HepG2 (cell line): ENCODE results near the gene RAP1A. TPM values are rescaled to one million over a fixed set of nuclear protein-coding genes. Genes with fewer than 3 reads are reported as not detected.

Source experiments
- GLI4 ChIP-seq: sonication (generic); formaldehyde crosslinking; IDR thresholded peaks from 2 replicates; pipeline ENCODE4 v1.5.1; 2020; ENCODE audit warnings: missing genetic modification reagents, mild to moderate bottlenecking, moderate library complexity, borderline replicate concordance
- HNF1B ChIP-seq: sonication (generic); formaldehyde crosslinking; IDR thresholded peaks from 2 replicates; pipeline ENCODE4 v1.5.1; 2020; ENCODE audit warnings: mild to moderate bottlenecking, moderate library complexity, missing genetic modification reagents
- HNF4G ChIP-seq, 2 experiments: sonication (generic) in 1 of 2; formaldehyde crosslinking in 1 of 2; IDR thresholded peaks; 2 replicates each; pipeline versions ENCODE4 v1.4.0 to v1.6.1; 2011 to 2020; ENCODE audit warnings: borderline replicate concordance in 2 of 2, low read depth in 2 of 2, mild to moderate bottlenecking in 2 of 2, low read length in 1 of 2, missing genetic modification reagents in 1 of 2, moderate library complexity in 1 of 2
- NR0B2 ChIP-seq: sonication (generic); formaldehyde crosslinking; IDR thresholded peaks from 2 replicates; pipeline ENCODE4 v1.4.0; 2020; ENCODE audit warnings: mild to moderate bottlenecking, missing genetic modification reagents
- REL ChIP-seq: sonication (generic); formaldehyde crosslinking; conservative IDR thresholded peaks from 2 replicates; pipeline ENCODE4 v1.8.0; 2022; ENCODE audit warnings: mild to moderate bottlenecking, missing genetic modification reagents, moderate library complexity
- SMARCC2 ChIP-seq: fragments of 450-650 bp; IDR thresholded peaks from 2 replicates; pipeline ENCODE4 v1.6.1; 2017; ENCODE audit warnings: antibody characterized with exemption, mild to moderate bottlenecking
- THAP11 ChIP-seq: IDR thresholded peaks from 2 replicates; pipeline ENCODE4 v1.6.1; 2016; ENCODE audit warnings: missing biosample characterization, missing genetic modification reagents
- U2AF2 ChIP-seq: fragments of 200-400 bp; formaldehyde crosslinking; IDR thresholded peaks from 2 replicates; pipeline ENCODE4 v1.6.1; 2017; ENCODE audit warnings: low read depth, mild to moderate bottlenecking, low read length
- WIZ ChIP-seq: sonication (generic); formaldehyde crosslinking; IDR thresholded peaks from 2 replicates; pipeline ENCODE4 v1.5.1; 2020; ENCODE audit warnings: mild to moderate bottlenecking, missing genetic modification reagents
- ZBTB40 ChIP-seq, 2 experiments: fragments of 450-650 bp in 1 of 2; sonication (generic) in 1 of 2; formaldehyde crosslinking in 1 of 2; IDR thresholded peaks; 2 replicates each; pipeline versions ENCODE4 v1.6.1 to v1.8.0; 2016 to 2022; ENCODE audit warnings: antibody characterized with exemption in 1 of 2, mild to moderate bottlenecking in 1 of 2, missing genetic modification reagents in 1 of 2
- ZNF121 ChIP-seq: sonication (generic); formaldehyde crosslinking; IDR thresholded peaks from 2 replicates; pipeline ENCODE4 v1.5.0; 2020; ENCODE audit warnings: mild to moderate bottlenecking, missing genetic modification reagents
- ZNF263 ChIP-seq: sonication (generic); formaldehyde crosslinking; IDR thresholded peaks from 2 replicates; pipeline ENCODE4 v1.4.0; 2020; ENCODE audit warnings: missing genetic modification reagents
- ZNF354B ChIP-seq: sonication (generic); formaldehyde crosslinking; IDR thresholded peaks from 2 replicates; pipeline ENCODE4 v1.8.0; 2022; ENCODE audit warnings: mild to moderate bottlenecking, missing genetic modification reagents
- ZNF547 ChIP-seq: sonication (generic); formaldehyde crosslinking; IDR thresholded peaks from 2 replicates; pipeline ENCODE4 v1.5.1; 2020; ENCODE audit warnings: mild to moderate bottlenecking, missing genetic modification reagents
- ZNF737 ChIP-seq: sonication (generic); formaldehyde crosslinking; IDR thresholded peaks from 2 replicates; pipeline ENCODE4 v1.5.0; 2020; ENCODE audit warnings: missing genetic modification reagents, mild to moderate bottlenecking, borderline replicate concordance
- ZNF772 ChIP-seq: sonication (generic); formaldehyde crosslinking; IDR thresholded peaks from 2 replicates; pipeline ENCODE4 v1.5.0; 2020; ENCODE audit warnings: mild to moderate bottlenecking, missing genetic modification reagents
- ZSCAN30 ChIP-seq: sonication (generic); formaldehyde crosslinking; IDR thresholded peaks from 2 replicates; pipeline ENCODE4 v1.5.0; 2020; ENCODE audit warnings: mild to moderate bottlenecking, missing genetic modification reagents
- polyA plus RNA-seq, 8 experiments: library from polyadenylated mRNA; depleted of rRNA in 3 of 8; stranded (reverse) in 7 of 8; unstranded in 1 of 8; fragments of >200 nt; fragmentation: Illumina TruSeq in 4 of 8; extraction: Trizol in 4 of 8; gene quantifications; 2 replicates each; pipeline versions ENCODE4 v1.2.1 to v1.2.3, GENCODE V29; 2011 to 2016; ENCODE audit warnings: low read depth in 4 of 8, missing spikeins in 1 of 8, mixed read lengths in 1 of 8; ENCODE audit not compliant: insufficient read depth in 1 of 8
- total RNA-seq, 5 experiments: library from RNA; depleted of rRNA; stranded (reverse); fragments of >200 nt; fragmentation: Illumina TruSeq; extraction: Trizol; gene quantifications; 2 replicates each; pipeline ENCODE4 v1.2.3, GENCODE V29; 2016; ENCODE audit warnings: low read depth in 1 of 5

Gene RAP1A
- total and polyA plus RNA-seq, 2 of the 13 experiments (the other 11 are each of a cell fraction or from before 2014, with no cell fraction given), result 19.0 to 20.7 TPM

- TF ChIP-seq ZNF121 (no peak), GLI4 (CRISPR knock-in tag) (peak; percentile 74; the same call in 1 of the 2 replicates), ZNF547 (peak; percentile 42; the same call in 1 of the 2 replicates), ZNF263 (CRISPR knock-in tag) (no peak), WIZ (no peak), REL (CRISPR knock-in tag) (no peak; the same call in 1 of the 2 replicates), HNF4G (IDR thresholded peaks at IDR 0.05; ENCODE audit: borderline replicate concordance, low read depth, low read length) (no peak), HNF4G (CRISPR knock-in tag; IDR thresholded peaks at IDR 0.05; ENCODE audit: borderline replicate concordance, low read depth) (0 out of 2 replicates have a peak, but pooled peaks have one; percentile 16), SMARCC2 (no peak), ZNF354B (CRISPR knock-in tag) (no peak), ZSCAN30 (CRISPR knock-in tag) (no peak), ZNF737 (no peak), ZBTB40 (IDR thresholded peaks at IDR 0.05) (peak; percentile 100), ZBTB40 (CRISPR knock-in tag; IDR thresholded peaks at IDR 0.05) (peak; percentile 100), ZNF772 (CRISPR knock-in tag) (peak; percentile 70; the same call in 1 of the 2 replicates), NR0B2 (CRISPR knock-in tag) (no peak), THAP11 (peak; percentile 90), HNF1B (CRISPR knock-in tag) (peak; percentile 76), U2AF2 (no peak)
Measured at GRCh38 chr1:111755331-111756123, 135.9 kb downstream of the RAP1A start, which contains the start of gene DDX20 (continued).
